SK-N-MC (cell line): ENCODE measurements around the gene LYAR.

Source experiments
- EZH2 ChIP-seq: fragments of 200-600 bp; sonication (generic); IDR thresholded peaks from one replicate; pipeline ENCODE4 v1.6.1; 2017; ENCODE audit warnings: antibody characterized with exemption
- FOXP2 ChIP-seq: optimal IDR thresholded peaks from 2 replicates; pipeline ENCODE3; 2011; ENCODE audit warnings: mild to moderate bottlenecking, moderate library complexity; ENCODE audit not compliant: insufficient read depth; ENCODE audit errors: extremely low read length, control extremely low read depth
- POLR2AphosphoS5 ChIP-seq: IDR thresholded peaks from 2 replicates; pipeline ENCODE4 v1.6.1; 2012; ENCODE audit warnings: mild to moderate bottlenecking, low read depth, low read length, borderline replicate concordance

DNA sequence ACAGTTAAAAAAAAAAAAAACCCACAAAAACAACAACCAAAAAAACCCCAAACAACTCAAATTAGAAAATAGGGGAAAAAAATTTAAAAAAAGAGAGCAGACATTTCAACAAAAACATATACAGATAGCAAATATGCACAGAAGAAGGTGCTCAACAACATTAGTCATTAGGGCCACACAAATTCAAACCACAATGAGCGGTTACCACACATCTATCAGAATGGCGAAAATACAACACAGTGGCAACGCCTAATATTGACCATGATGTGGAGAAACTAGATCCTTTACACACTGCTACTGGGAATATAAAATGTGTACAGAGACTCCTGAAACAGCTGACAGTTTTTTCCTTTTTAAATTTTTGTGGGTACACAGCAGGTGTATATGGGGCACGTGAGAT lies 19.4 kb downstream of the LYAR start:
- TF ChIP-seq POLR2AphosphoS5 (no peak), FOXP2 (no peak), EZH2 (no peak)
